ENCODE data around the gene NKD2. TPM values are rescaled to one million over a fixed set of nuclear protein-coding genes. Genes with fewer than 3 reads are reported as not detected.

Gene NKD2
- total RNA-seq, 1 experiment from 2014 or later, result 20.4 TPM

DNA sequence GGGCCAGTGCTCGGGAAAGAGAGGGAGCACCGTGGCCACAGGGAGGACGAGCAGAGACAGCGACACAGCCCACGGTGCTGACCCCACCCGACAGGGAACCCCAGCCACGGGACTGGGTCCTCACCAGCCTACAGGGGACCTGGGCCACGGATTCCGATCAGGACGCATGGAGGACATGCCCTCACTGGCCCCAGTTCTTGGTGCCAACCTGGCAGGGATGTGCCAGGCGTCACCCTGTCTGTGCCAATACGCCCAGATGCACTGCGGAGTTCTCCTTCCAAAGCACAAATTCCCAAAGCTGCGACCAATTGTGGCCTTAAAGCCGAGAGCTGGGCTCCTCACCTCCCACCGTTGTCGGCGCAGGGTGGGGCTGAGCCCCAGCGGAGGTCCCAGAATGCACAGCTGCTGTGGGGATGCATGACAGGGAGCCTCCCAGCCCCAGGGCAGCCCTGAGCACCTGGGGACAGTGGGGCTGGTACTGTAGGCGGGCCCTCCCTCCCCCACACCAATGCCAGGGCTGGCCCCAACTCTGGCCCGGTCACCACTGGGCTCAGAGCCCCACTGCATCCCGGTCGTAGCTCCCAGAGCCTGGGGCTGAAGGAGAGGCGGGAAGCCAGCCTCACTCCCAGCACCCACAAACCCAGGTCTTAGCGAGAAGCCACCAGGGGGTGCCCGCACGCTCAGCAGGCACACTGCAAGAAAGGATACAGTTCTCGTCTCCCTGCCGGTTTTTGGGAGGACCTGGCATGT, 44.2 kb downstream of the NKD2 start:
- DNase-seq (ENCODE audit: low read depth, low spot score) (no peak), ATAC-seq (no peak)

More for the DNA sequence above, 44.2 kb downstream of the NKD2 start:
- POLR2A ChIA-PET, result no interaction called here
- no peaks in the 10 kb centered on the region for H4K20me1 ChIP-seq (ENCODE audit: insufficient read depth)
- TF ChIP-seq EGR1 (IDR thresholded peaks at IDR 0.05; ENCODE audit: low read depth) (no peak), ZBTB33 (IDR thresholded peaks at IDR 0.05; ENCODE audit: extremely low read depth, insufficient replicate concordance, low read length) (no peak), MAX (IDR thresholded peaks at IDR 0.05) (no peak), EZH2phosphoT487 (IDR thresholded peaks at IDR 0.05; ENCODE audit: borderline replicate concordance) (no peak), SRF (IDR thresholded peaks at IDR 0.05; ENCODE audit: low read depth) (no peak)
- H2AFZ ChIP-seq (ENCODE audit: low read depth, low read length, poor library complexity, severe bottlenecking), result no peak overlapping the region
- no peaks in the 10 kb centered on the region for H3K9me3 ChIP-seq (ENCODE audit: control insufficient read depth in 1 of 2, insufficient read depth in 1 of 2, low read depth in 1 of 2, low read length in 2 of 2)
- intact Hi-C loops (cut with micrococcal nuclease), result no loop called here
- no peak overlapping the region for H3K9ac ChIP-seq (ENCODE audit: low read length)
- RAD21 ChIA-PET (ENCODE audit: low non-redundant PET in 1 of 2, low total read pairs in 2 of 2, uncharacterized antibody in 2 of 2, unreplicated experiment in 2 of 2), result no interaction called here
- H3K9me2 ChIP-seq (ENCODE audit: insufficient read depth), result no peaks in the 10 kb centered on the region
- peaks cover 0 to 3% of the 10 kb centered on the region in 2 experiments; a peak in 2 of 4 replicates for H3K36me3 ChIP-seq (ENCODE audit: control insufficient read depth in 1 of 2, insufficient read depth in 2 of 2, low read length in 2 of 2)
- no peak overlapping the region for H3K4me2 ChIP-seq (ENCODE audit: low read length)
- no peaks in the 10 kb centered on the region for H3K27me3 ChIP-seq (ENCODE audit: insufficient read depth, low read length)
- no peak overlapping the region for H3K4me3 ChIP-seq (replicated peaks in 1 of 2; ENCODE audit: low read depth in 1 of 2, low read length in 2 of 2)
- no peaks in the 10 kb centered on the region for H3K4me1 ChIP-seq (ENCODE audit: control insufficient read depth in 1 of 2, insufficient read depth in 2 of 2, low read length in 2 of 2)
- H3K27ac ChIP-seq (ENCODE audit: low read depth, low read length), result no peak overlapping the region
- no TSS peak for BruUV-seq (replicated peaks)
- no peaks in the 10 kb centered on the region for H3K79me2 ChIP-seq (ENCODE audit: insufficient read depth, low read length)
- CTCF ChIA-PET, result no interaction called here

All from HCT116 (cell line).